ENCODE results near the gene C3orf22. TPM values are rescaled to one million over a fixed set of nuclear protein-coding genes. Genes with fewer than 3 reads are reported as not detected.

The C3orf22 gene
- total and polyA plus RNA-seq, 5 donors from 2014 or later, result not detected

Other genes with a start within 250 kb of the C3orf22 start
- gene KLF15, start 201.5 kb downstream of the C3orf22 start, total RNA-seq, result not detected
- not detected for gene KLF15, start 201.5 kb downstream of the C3orf22 start, polyA plus RNA-seq
- not detected for gene CFAP100, start 164.0 kb downstream of the C3orf22 start, total RNA-seq
- gene CFAP100, start 164.0 kb downstream of the C3orf22 start, polyA plus RNA-seq, result not detected
- 59.8 TPM for gene ZXDC, start 83.0 kb downstream of the C3orf22 start, total RNA-seq
- 10 to 100 TPM; 11.4 to 16.3 (median 12.4) TPM for gene ZXDC, start 83.0 kb downstream of the C3orf22 start, polyA plus RNA-seq
- gene UROC1, start 41.2 kb downstream of the C3orf22 start, total RNA-seq, result not detected
- not detected for gene UROC1, start 41.2 kb downstream of the C3orf22 start, polyA plus RNA-seq
- not detected for gene CHST13, start 34.8 kb downstream of the C3orf22 start, total RNA-seq
- gene CHST13, start 34.8 kb downstream of the C3orf22 start, polyA plus RNA-seq, result not detected
- 0.47 TPM for gene TXNRD3, start 96.2 kb upstream of the C3orf22 start, total RNA-seq
- under 1 TPM; 0.22 to 0.81 (median 0.66) TPM for gene TXNRD3, start 96.2 kb upstream of the C3orf22 start, polyA plus RNA-seq
- gene CHCHD6, start 145.3 kb upstream of the C3orf22 start, total RNA-seq, result 6.6 TPM
- 10 to 100 TPM in 1 of 4 donors, 1 to 10 TPM in 3; 5.6 to 10.5 (median 8.7) TPM for gene CHCHD6, start 145.3 kb upstream of the C3orf22 start, polyA plus RNA-seq

Measured in CD4-positive, CD25-positive, alpha-beta regulatory T cell (primary cell).